Measurements from ENCODE around the gene ZFYVE27. TPM values are rescaled to one million over a fixed set of nuclear protein-coding genes. Genes with fewer than 3 reads are reported as not detected.

The ZFYVE27 gene
- total RNA-seq, 1 donor from 2014 or later, result 40.7 TPM

GRCh38 chr10:97789770-97790397, 53.0 kb downstream of the ZFYVE27 start:
- Mint-ChIP-seq H3K27me3 (ENCODE audit: low read depth) (peaks cover 43% of the 10 kb centered on the region), H3K9me3 (no peaks in the 10 kb centered on the region), H3K4me3 (no peak overlapping the region), H3K36me3 (no peaks in the 10 kb centered on the region), H3K27ac (no peak overlapping the region), H3K4me1 (peaks cover 4% of the 10 kb centered on the region)
- TF ChIP-seq CTCF (IDR thresholded peaks at IDR 0.05; ENCODE audit: unreplicated experiment), result no peak
- DNase-seq (ENCODE audit: low spot score in 2 of 2, unreplicated experiment in 2 of 2), result no peak

DNA sequence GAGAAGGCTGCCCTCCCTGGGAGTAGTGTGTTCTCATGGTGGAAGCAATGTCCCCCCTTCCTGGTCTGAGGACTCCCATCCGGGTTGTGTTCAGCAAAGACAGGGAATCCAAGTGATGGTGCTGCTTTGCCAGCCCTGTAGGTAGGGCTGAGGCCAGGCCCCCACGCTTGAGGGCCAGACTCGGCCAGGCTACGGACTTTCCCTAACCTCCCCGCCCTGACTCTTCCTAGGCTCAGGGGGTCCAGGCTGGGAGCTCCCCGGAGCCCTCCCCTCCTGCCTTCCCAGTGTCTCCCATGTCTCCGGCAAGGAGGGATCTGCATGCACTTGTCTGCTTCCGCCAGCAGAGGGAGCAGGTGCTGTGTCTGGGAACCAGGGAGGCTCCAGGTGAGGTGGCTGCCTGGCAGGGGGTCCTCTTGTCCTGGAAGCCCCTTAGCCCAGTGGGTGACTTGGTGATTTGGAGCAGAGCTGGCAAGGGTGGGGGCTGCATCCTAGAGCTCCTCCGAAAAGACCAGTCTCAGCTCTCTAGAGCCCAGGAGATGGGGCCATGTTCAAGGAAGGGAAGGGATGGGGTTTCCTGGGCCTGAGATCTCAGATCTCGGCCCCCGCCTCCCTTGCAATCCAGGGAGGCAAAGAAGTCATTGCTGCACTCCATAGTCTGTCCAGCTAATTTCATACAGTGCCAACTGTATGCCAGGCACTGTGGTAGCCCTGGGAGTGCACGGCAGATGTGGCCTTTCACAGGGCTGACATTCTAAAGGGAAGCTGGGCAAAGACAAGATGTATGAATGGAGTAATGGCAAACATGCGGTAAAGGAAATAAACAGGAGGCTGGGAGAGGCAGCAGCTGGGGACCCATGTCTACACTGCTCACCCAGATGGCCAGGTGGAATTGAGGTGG, 55.1 kb downstream of the ZFYVE27 start:
- Mint-ChIP-seq H3K36me3 (no peaks in the 10 kb centered on the region), H3K9me3 (no peaks in the 10 kb centered on the region), H3K4me3 (no peak overlapping the region), H3K27me3 (ENCODE audit: low read depth) (peaks cover 49% of the 10 kb centered on the region), H3K4me1 (peaks cover 4% of the 10 kb centered on the region), H3K27ac (no peak overlapping the region)
- TF ChIP-seq CTCF (IDR thresholded peaks at IDR 0.05; ENCODE audit: unreplicated experiment), result peak; percentile 83
- peak; percentile 51 to 80 for DNase-seq (ENCODE audit: low spot score in 2 of 2, unreplicated experiment in 2 of 2)

GRCh38 chr10:97795886-97796285, 59.0 kb downstream of the ZFYVE27 start:
- H3K27me3 Mint-ChIP-seq (ENCODE audit: low read depth), result peaks cover 62% of the 10 kb centered on the region
- H3K9me3 Mint-ChIP-seq, result peaks cover 20% of the 10 kb centered on the region
- TF ChIP-seq CTCF (IDR thresholded peaks at IDR 0.05; ENCODE audit: unreplicated experiment), result no peak
- H3K4me1 Mint-ChIP-seq, result no peaks in the 10 kb centered on the region
- no peak for DNase-seq (ENCODE audit: low spot score in 2 of 2, unreplicated experiment in 2 of 2)
- no peak overlapping the region for H3K27ac Mint-ChIP-seq
- H3K36me3 Mint-ChIP-seq, result no peaks in the 10 kb centered on the region
- H3K4me3 Mint-ChIP-seq, result no peak overlapping the region

DNA sequence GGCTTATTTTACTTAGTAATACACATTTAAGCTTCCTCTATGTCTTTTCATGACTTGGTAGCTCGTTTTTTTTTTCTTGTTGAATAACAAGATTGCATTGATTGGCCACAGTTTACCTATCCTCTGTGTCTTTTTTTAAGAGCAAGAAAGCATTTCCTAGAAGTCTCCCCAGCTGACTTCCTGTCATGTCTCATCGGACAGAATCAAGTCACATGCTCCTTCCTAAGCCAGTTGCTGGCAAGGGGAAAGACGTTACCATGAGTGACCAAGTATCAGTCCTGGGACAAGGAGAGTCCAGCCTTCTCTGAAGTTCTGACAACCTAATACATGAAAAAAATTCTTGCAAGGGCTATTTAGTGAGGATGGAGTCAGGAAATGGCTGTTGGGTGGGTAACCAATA, 59.7 kb downstream of the ZFYVE27 start:
- DNase-seq (ENCODE audit: low spot score in 2 of 2, unreplicated experiment in 2 of 2), result no peak
- no peaks in the 10 kb centered on the region for H3K4me1 Mint-ChIP-seq
- peaks cover 20% of the 10 kb centered on the region for H3K9me3 Mint-ChIP-seq
- no peak overlapping the region for H3K4me3 Mint-ChIP-seq
- H3K27me3 Mint-ChIP-seq (ENCODE audit: low read depth), result peaks cover 61% of the 10 kb centered on the region
- H3K36me3 Mint-ChIP-seq, result no peaks in the 10 kb centered on the region
- no peak for TF ChIP-seq CTCF (IDR thresholded peaks at IDR 0.05; ENCODE audit: unreplicated experiment)
- H3K27ac Mint-ChIP-seq, result no peak overlapping the region

- Mint-ChIP-seq H3K4me3 (no peak overlapping the region), H3K27ac (no peak overlapping the region), H3K27me3 (ENCODE audit: low read depth) (peaks cover 65% of the 10 kb centered on the region), H3K9me3 (peaks cover 20% of the 10 kb centered on the region), H3K4me1 (no peaks in the 10 kb centered on the region), H3K36me3 (no peaks in the 10 kb centered on the region)
- DNase-seq (ENCODE audit: low spot score in 2 of 2, unreplicated experiment in 2 of 2), result no peak
- TF ChIP-seq CTCF (IDR thresholded peaks at IDR 0.05; ENCODE audit: unreplicated experiment), result no peak
Measured at GRCh38 chr10:97798958-97799610, 62.2 kb downstream of the ZFYVE27 start.

Measured in mesothelial cell of epicardium (in vitro differentiated cells).